HG03280 (cell line): ENCODE data around the gene IGFBP2.

Source experiments
- ATAC-seq: cut with Tn5 transposase; IDR thresholded peaks from one replicate; pipeline ENCODE4 v1.9.1; 2021; ENCODE audit warnings: mild to moderate bottlenecking, moderate library complexity; ENCODE audit not compliant: unreplicated experiment

IGFBP2 gene

DNA sequence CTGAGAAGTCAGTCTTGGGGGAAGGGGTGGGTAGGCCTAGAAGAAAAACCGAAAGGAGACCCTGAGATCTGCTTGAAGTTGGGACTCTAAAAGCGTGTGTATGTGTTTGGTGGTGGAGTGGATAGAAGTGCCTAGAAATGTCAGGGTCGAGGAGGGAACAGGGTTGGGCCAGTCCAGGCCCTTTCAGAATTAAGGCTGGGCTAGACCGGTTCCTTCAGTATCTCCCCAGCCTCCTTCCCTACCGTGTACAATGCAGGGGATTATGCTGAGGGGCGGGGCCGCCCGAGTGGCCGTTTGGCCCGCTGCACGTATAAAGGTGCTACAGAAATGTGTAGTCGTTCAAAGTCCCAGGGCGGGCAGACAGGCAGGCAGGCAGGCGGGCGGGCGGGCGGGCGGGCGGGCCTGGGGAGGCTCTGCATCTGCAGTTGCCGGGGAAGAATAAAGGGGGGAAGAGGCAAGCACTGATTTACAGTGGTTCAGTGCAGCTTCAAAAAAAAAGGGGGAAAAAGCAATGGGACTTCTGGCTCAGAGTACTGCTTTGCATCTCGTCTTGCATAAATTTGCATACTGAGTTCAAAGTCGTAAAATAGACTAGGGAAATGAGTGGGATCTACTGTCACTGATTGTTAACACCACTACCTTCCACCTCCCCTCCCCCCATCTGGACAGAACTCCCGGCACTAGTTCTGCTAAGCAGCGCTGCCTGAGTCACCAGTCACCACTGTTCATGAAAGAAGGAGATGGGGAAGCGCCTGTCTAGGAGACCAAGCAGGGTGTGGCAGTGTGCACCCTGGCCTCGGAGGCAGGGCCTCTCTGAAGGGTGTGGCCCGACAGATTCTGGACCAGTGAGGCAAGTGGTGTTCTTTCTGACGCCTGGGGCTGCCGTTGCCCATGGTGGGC lies 3.6 kb downstream of the IGFBP2 start:
- no peak for ATAC-seq

DNA sequence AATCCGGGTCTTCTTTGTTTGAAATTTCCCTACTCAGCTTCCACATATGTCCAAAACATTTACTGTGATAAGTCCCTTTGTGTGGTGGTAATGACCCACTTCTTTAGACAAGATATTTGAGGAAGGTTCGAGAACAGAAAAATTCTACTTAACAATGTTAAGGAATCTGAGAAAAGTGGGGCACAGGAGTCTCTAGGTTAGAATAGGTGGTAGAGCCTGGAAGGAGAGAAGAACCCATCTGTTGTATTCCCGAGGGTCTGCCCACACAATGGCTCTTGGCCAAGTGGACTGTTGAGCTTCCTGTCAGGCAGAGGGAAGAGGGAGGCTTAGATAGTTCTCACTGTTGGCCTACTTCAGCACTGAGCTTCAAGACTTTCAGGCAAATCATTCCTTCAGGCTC lies 4.3 kb downstream of the IGFBP2 start:
- no peak for ATAC-seq

DNA sequence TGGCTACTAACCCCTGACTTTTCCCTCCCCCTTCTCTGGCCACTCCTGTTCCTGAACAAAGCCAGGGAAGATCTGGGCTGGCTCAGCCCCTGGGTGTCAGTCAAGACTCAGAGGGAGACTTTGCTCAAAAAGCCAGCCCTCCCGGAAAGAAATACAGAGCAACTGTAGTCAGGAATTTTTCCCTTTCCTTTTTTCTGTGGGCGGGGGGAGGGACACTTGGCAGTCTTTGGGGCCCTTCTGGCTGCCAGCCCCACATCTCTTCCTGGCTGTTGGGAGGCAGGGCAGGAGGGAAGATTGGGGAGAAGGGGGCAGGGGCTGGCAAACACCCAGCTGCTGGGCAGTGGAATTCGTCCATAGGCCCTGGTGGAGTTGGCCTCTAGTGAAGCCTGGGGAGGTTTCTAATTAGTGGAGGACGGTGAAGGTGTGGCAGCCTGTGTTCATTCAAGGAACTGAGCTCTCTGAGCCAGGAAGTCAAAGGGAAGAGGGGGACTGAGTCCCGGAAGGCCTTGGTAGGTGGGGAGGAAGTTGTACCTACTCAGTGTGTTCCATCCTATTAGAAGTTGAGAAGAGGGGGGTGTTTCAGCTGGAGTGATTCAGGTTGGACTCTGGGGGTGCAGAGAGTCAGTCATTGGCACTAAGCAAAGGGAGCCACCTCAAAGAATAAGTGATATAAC lies 10.9 kb downstream of the IGFBP2 start:
- no peak for ATAC-seq

DNA sequence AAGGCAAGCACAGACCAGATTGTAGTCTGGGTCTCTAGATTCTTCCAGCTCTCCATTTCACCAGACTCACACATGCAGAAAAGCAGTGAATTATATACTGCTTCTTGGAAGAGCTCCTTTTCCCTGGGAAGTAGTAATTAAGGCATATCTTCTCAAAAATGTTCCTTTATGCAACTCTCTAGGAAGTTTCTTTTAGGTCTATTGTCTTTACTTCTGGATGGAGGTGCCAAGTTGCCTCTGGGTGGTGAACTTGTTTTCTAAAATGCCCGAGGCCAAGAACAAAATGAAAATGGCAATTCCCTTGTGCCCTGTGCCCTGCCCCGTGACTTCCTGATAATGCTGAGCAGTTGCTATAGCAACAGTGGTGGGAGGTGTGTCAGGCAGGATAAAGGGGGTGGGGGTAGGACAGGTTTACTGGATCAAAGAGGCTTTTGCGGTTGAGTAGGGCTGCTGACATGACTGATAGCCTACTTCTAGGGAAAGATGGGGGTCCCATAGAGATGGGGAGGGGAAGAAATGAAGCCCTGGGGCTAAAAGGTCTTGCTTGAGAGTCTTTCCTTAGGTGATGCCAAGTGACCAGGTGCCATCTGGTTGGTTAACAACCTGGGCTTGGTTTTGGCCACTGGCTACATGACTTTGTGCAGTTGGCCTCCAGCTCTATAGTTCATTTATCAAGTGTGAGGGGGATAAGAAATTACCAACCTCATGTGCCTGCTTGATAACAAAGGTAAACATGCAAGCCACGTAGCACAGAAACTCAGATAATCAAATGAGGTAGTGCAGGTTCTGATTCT lies 11.8 kb downstream of the IGFBP2 start:
- no peak for ATAC-seq

DNA sequence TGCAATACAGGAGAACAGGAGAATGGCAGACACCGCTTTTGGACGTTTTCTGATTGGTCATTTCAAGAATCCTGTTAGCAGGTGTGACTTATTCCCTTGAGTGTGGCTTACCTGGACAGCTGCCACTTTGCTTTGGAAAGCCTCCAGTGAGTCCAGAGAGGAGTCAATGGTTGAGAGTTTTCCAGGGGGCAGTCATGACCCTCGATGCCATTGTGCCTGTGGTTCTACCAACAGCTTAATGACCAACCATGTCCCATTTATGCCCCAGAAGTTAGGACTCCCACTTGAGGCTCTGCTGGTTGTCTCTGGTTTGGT lies 12.4 kb downstream of the IGFBP2 start:
- no peak for ATAC-seq

DNA sequence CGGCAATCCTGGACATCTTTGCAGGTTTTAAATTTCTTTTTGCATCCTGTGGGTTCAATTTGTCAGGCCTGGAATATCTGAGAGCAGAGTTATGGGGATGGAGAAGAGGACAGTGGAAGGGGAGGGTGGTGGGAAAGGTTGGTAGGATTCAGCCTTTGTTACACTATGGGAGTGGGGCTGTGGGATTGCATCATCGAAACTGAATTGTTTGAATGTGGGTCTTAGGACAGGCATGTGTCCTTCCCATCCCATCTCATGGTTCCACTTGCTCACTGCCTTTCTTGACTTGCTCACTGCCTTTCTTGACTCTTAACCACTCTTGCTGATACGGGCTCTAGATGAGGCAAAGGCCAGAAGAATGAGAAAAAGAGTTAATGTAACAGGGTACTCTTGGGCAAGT lies 12.9 kb downstream of the IGFBP2 start:
- ATAC-seq: no peak

DNA sequence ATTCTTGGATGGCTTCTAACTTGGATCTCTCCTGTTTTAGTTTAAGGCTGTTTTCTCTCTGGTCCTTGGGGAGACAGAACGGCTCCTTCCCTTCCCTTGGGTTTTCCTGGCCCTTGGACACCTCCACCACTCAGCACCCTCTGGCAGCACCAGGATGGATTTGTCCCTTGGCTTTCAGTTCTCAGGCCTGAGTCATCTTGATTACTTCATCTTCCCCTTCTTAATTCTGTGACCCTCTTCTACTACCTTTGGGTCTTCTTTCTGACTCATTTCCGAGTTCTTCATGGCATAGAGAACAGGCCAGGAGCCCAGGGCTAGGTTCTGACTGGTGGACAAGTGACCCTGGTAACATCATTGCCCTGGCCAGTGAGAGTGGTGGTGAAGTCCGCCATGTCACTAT lies 14.9 kb downstream of the IGFBP2 start:
- no peak for ATAC-seq

DNA sequence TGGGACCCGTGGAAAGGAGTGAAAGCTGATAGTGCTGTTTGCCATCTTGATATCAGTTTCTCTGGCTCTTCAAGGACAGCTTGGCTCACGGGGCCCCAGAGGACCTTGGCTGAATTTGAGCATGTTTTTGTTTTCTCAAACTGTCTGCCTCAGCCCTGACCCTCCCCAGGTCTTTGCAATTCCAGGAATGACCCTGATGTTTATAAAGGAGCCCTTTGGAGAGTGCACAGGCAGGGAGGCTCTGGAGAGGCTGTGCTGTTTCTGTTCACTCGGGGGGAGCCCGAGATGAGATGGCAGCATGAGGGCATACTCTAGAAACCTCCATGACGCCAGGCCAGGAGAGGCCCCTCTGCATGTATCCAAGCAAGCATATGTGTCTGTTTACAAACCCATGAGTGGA lies 16.4 kb downstream of the IGFBP2 start:
- ATAC-seq: no peak

DNA sequence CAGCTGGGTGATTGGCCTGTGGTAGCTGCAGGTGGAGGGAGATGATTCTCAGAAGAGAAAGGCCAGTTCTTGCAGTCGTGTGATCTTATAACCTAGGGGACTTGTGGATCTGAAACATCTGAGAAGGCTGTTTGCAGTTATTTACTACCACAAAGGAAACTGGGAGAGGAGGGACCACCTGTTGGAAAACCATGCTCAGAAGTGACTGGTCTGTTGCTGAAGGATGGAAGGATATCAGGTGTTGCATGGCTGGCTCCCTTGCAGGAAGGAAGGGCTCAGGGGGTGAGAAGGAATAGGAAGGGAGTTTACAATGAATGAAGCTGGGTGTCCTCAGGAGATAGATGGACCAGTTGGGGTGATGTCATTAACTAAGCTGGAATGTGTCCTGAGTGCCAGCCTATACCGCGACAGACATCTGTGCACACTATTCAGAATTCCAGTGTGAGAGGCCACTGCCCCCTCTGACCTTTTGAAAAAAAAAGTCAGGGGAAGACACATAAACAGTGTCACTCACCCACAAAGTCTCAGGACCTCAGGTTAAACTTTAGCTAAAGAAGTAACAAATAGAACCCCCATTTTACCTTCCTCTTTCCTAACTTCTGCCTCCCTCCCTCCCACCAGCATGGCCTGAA lies 17.5 kb downstream of the IGFBP2 start:
- ATAC-seq: no peak

DNA sequence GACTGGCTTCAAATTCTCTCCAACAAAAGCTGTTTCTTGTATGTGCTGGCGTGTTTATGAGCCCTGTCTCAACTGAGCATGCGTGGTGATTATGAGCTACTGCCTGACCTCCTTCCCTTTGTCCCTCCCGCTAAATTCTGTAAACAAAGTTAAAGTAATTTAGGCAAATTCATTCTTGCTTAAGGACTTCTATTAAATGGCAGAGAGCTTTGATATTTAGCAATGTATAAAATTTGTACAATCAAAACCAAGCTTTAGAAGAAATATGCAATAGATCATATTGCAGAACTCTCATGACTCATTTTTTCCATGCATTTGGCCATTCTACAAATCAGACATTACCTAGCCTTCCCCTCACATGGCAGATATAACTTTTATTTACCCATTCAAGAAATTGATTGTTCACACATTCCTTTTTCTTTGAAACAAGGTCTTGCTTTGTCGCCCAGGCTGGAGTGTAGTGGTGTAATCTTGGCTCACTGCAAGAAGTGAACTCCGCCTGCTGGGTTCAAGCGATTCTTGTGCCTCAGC lies 18.2 kb downstream of the IGFBP2 start:
- ATAC-seq: no peak

DNA sequence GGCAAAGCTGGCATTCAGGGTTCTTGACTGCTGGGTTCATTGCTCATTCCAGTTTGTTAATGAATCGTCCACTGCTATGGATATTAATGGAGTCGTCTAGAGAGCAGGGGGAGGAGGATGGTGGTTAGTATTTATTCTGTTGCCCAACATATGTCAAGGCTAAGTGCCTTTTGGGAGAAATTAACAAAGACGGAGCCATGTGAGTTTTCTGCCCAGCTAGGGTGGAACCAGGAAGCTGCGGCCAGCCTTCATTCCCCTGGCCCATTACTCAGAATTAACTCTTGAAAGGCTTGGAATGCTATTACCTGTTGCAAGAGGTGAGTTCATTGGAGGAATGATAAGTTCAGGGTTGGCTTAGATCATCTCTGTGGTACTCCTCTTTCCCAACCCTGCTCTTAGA lies 19.3 kb downstream of the IGFBP2 start:
- ATAC-seq: no peak

DNA sequence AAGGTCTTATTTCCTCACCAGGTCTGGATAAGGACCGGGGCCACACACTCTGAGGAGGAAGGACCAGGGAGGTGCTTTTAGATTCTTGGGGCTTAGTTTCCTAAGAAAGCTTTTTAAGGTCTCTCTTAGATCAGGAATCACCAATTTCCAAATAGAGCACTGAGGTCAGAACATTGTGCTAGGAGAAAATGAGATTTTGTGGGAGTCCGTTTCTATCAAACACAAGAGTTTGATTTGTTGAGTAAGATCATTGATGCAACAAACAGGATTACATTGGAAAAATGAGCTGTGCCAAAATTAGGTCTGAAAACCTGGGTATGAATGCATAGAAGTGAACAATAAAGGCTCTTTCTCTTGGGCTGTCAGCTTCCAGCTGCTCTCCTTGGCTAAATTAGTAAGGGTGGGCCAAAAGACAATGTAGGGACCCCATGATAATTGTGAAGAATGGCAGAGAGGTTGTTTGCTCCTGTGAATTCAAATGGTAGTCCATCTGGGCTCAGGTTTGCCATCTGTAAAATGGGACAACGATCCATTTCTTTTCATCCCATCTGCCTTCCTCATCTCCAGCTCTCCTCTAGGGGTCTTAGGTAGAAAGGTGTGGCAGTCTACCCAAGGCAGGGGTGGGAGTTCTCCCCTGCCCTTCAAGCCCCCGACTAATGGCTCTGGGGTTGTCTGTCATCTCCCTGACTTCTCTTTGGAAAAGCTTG lies 20.0 kb downstream of the IGFBP2 start:
- no peak for ATAC-seq

DNA sequence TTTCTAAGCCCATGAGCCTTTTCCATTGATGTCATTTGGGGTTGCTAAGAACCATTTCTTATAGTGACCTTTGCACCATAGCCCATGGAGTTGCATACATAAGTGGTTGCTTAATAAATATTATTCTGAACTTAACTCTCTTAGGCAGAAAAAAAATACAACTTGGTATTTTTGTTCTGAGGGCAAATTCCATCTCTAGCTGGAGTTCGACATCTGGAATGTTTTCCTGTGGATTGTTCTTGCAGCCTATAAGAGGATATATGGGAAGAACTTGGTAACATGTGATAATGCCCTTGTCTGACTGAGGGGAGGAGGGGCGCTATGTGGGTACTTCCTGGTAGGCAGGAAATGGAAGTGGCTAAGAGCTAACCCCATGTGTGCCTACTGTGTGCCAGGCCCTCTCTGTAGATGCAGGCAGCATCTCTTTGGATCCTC lies 20.7 kb downstream of the IGFBP2 start:
- ATAC-seq: no peak

DNA sequence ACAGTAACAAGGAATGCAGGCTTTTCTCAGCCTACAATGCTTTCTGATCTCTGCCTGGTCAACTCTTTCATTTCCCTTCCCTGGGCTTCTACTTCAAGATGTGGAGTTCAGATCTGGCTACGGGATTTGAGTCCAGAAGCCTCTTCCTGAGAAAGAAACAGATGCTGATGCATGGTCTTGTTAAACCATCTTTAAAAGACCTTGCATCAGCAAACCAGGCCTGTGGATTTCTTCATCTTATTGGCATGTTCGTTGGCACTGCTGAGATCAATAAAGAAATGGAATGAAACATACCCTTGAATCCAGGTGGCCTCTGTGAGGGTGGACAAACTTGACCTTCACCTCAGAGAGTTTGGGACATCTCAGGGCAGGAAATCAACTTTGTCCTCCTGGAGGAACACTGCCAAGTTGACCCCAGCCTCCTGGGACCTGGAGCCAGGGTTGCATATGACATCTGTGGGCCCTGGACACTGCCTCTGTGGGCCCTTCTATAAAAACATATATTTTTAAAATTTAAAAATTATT lies 21.4 kb downstream of the IGFBP2 start:
- no peak for ATAC-seq

DNA sequence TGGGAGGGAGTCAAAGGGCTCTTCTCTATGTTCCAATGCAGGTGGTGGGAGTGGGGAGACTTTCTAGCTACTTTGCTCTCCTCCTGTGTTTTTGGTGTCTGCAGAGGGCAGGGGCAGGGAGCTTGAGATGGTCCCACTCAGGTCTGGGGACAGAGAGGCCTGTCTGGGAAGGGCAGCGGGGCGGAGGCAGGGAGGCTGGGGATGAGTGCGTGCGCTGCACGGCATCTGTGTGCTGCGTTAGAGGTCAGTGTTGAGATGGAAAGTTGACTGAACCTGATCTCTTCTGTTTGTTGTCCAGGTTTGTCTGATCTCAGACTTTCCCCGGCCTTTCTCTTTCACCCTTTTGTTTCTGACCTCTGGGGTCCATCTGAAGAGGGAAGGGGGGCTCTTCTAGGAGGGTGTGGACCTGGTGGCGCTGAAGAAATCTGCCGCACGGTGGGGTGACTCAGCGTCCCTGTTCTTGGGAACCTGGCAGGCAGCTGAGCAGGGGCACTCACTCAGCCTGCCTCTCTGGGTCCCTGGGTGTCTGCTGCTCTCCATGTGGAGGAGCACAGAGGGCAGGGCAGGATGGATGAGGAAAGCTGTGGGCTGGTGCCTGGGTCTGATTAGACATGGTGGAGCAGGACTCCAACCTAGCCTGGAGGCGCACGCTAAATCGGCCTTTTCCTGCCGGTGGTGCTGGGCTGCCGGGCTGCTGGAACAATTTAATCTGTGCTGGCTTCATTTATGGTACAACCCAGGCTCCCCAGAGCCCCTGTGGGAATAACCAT lies 24.1 kb downstream of the IGFBP2 start:
- ATAC-seq: no peak

DNA sequence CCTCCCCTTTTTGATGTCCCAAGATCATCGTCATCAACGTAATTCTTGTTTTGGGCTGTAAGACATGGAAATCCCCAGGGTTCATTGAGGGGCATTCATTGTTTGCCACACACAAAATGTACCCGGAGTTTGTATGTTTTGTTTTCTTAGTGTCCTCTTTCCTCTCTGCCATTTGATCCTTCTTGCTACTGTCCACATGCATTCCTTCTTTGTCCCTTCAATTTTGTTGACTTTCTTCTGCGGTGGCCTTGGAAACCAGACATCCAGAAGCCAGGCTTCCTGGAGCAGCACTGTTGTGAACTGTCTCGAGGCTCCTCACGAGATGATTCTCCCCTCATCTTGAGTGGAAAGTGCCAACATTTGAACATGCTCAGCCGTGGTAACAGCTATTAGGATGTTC lies 24.8 kb downstream of the IGFBP2 start:
- ATAC-seq: no peak

DNA sequence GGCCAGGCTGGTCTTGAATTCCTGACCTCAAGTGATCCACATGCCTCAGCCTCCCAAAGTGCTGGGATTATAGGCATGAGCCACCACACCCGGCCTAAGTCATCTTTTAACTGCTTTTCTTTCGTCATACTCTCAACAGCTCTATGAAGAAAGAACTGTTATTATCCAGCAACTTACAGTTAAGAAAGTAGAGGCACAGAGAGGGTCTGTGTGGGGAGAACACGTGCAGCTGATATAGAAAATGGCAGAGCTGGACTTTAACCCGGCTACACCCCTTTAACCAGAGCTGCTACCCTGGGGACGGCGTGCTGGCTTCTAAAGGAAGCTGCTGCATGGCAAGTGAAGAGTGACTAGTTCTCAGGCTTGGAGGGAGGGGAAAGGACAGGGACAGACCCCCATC lies 25.5 kb downstream of the IGFBP2 start:
- no peak for ATAC-seq

DNA sequence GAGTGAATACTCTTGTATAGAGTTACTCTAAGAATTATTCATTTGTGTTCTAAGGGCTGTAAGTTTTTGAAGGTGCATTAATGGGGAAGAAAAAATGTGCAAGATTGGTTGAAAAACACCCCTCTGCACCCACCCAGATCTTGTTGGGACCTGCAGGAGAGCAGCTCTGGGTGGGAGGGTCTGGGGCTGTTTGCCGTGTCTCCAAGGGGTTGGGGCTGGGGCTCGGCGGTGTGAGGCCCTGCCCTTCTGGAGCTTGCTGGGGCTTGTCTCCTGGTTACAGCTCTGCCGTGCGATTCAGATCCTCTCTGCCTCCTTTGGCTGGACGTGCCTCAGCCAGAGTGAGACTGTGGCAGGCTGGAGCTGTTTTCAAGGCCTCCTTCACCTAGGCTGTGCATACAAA lies 26.1 kb downstream of the IGFBP2 start:
- ATAC-seq: no peak

DNA sequence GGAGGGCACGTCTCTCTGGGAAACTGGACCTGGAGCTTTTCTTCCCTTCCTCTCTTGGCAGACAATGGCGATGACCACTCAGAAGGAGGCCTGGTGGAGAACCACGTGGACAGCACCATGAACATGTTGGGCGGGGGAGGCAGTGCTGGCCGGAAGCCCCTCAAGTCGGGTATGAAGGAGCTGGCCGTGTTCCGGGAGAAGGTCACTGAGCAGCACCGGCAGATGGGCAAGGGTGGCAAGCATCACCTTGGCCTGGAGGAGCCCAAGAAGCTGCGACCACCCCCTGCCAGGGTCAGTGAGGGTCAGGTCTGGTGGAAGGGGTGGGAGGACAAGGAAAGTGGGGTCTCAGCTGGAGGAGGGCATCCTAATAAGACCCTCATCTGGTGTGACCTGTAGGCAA lies 27.3 kb downstream of the IGFBP2 start:
- no peak for ATAC-seq
